ENCODE data around the gene DBN1.
A peak's percentile ranks its signal among the peaks of the same experiment; 100 is the strongest.
"Not testable (repeated sequence)": the region's sequence is repeated elsewhere in the genome, so short reads cannot be mapped to it uniquely, and the experiment has no call there.

DBN1 gene

GRCh38 chr5:177429248-177430040 lies 44.0 kb downstream of the DBN1 start:
- peak; percentile 66 for DNase-seq (ENCODE audit: low read depth)

GRCh38 chr5:177428574-177429217 lies 44.7 kb downstream of the DBN1 start:
- DNase-seq (ENCODE audit: low read depth): no peak

GRCh38 chr5:177427919-177428573 lies 45.4 kb downstream of the DBN1 start:
- no peak for DNase-seq (ENCODE audit: low read depth)

GRCh38 chr5:177427211-177427822 lies 46.1 kb downstream of the DBN1 start:
- DNase-seq (ENCODE audit: low read depth): no peak

GRCh38 chr5:177426566-177427210 lies 46.7 kb downstream of the DBN1 start, which contains the start of gene GRK6:
TSS of gene GRK6 (plus strand) at chr5:177426676. CDS start at chr5:177426846, 170 bp downstream.
- DNase-seq (ENCODE audit: low read depth): no peak

GRCh38 chr5:177425801-177426565 lies 47.5 kb downstream of the DBN1 start:
- peak; percentile 100 for DNase-seq (ENCODE audit: low read depth)

GRCh38 chr5:177425196-177425800 lies 48.1 kb downstream of the DBN1 start:
- DNase-seq (ENCODE audit: low read depth): no peak

GRCh38 chr5:177423671-177424070 lies 49.8 kb downstream of the DBN1 start:
- DNase-seq (ENCODE audit: low read depth): no peak

GRCh38 chr5:177421062-177421798 lies 52.2 kb downstream of the DBN1 start:
- DNase-seq (ENCODE audit: low read depth): no peak

GRCh38 chr5:177420472-177420871 lies 53.0 kb downstream of the DBN1 start:
- not testable (repeated sequence) for DNase-seq (ENCODE audit: low read depth)

- DNase-seq (ENCODE audit: low read depth): no peak
Observed at GRCh38 chr5:177419046-177419445, 54.4 kb downstream of the DBN1 start.

GRCh38 chr5:177417081-177417480 lies 56.4 kb downstream of the DBN1 start:
- DNase-seq (ENCODE audit: low read depth): not testable (repeated sequence)

GRCh38 chr5:177414481-177414880 lies 59.0 kb downstream of the DBN1 start:
- no peak for DNase-seq (ENCODE audit: low read depth)

- no peak for DNase-seq (ENCODE audit: low read depth)
Observed at GRCh38 chr5:177412603-177413233, 60.7 kb downstream of the DBN1 start.

- no peak for DNase-seq (ENCODE audit: low read depth)
Observed at GRCh38 chr5:177410575-177410974, 62.9 kb downstream of the DBN1 start.

- no peak for DNase-seq (ENCODE audit: low read depth)
Observed at GRCh38 chr5:177409043-177409801, 64.2 kb downstream of the DBN1 start, which contains the start of gene F12. TSS of gene F12 (minus strand) at chr5:177409564. CDS start at chr5:177409527, 37 bp downstream.
